H7 (cell line): ENCODE measurements around the gene TMEM52. TPM values are rescaled to one million over a fixed set of nuclear protein-coding genes. Genes with fewer than 3 reads are reported as not detected.
"Not testable (repeated sequence)": the region's sequence is repeated elsewhere in the genome, so short reads cannot be mapped to it uniquely, and the experiment has no call there.

Experiments used
- DNase-seq: peaks from one replicate; pipeline ENCODE4 v3.0.0; 2012
- H3K27me3 ChIP-seq: 2 replicates; pipeline ENCODE4 v1.6.0; 2011; ENCODE audit warnings: mild to moderate bottlenecking, low read length; ENCODE audit not compliant: control insufficient read depth, insufficient read depth
- H3K36me3 ChIP-seq: replicated peaks from 2 replicates; pipeline ENCODE4 v1.5.1; 2011; ENCODE audit warnings: low read length; ENCODE audit not compliant: control insufficient read depth, insufficient read depth
- H3K4me3 ChIP-seq: 2 replicates; pipeline ENCODE4 v1.5.1; 2011; ENCODE audit warnings: low read depth, mild to moderate bottlenecking, control low read depth, low read length, moderate library complexity; ENCODE audit not compliant: insufficient read depth
- total RNA-seq: library from RNA; depleted of rRNA; stranded (reverse); fragments of >200 nt; shearing (Covaris generic); gene quantifications from 2 replicates; pipeline ENCODE4 v1.2.3, GENCODE V29; 2014

Gene TMEM52
- total RNA-seq, 1 experiment from 2014 or later, result 24.1 TPM

DNA sequence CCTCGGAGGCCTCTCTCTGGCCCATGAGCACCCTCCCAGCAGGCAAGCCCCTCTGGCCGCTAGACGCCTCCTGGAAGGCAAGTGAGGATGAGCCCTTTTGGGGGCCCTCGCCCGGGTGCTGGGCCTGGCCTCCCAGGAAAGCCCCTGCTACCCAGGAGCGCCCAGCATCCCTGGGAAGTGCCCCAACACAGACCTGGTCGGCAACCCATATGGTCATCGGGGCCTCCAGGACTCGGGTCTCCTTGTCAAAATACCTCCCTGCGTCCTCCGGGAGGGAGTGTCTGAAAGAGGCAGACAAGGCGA, 21.0 kb upstream of the TMEM52 start:
- Histone ChIP-seq H3K4me3 (no peak overlapping the region), H3K27me3 (no peaks in the 10 kb centered on the region), H3K36me3 (no peaks in the 10 kb centered on the region)
- DNase-seq, result no peak

- no peaks in the 10 kb centered on the region for H3K36me3 ChIP-seq
- DNase-seq, result no peak
- H3K4me3 ChIP-seq, result no peak overlapping the region
- no peaks in the 10 kb centered on the region for H3K27me3 ChIP-seq
Measured at GRCh38 chr1:1939296-1940122, 20.4 kb upstream of the TMEM52 start.

GRCh38 chr1:1938613-1939295, 19.7 kb upstream of the TMEM52 start:
- Histone ChIP-seq H3K4me3 (no peak overlapping the region), H3K36me3 (no peaks in the 10 kb centered on the region), H3K27me3 (no peaks in the 10 kb centered on the region)
- no peak for DNase-seq

- no peak overlapping the region for H3K4me3 ChIP-seq
- no peak for DNase-seq
- H3K27me3 ChIP-seq, result no peaks in the 10 kb centered on the region
- H3K36me3 ChIP-seq, result no peaks in the 10 kb centered on the region
Measured at GRCh38 chr1:1938276-1938573, 19.1 kb upstream of the TMEM52 start.

GRCh38 chr1:1937549-1938275, 18.6 kb upstream of the TMEM52 start:
- H3K36me3 ChIP-seq, result no peaks in the 10 kb centered on the region
- no peaks in the 10 kb centered on the region for H3K27me3 ChIP-seq
- no peak for DNase-seq
- no peak overlapping the region for H3K4me3 ChIP-seq

DNA sequence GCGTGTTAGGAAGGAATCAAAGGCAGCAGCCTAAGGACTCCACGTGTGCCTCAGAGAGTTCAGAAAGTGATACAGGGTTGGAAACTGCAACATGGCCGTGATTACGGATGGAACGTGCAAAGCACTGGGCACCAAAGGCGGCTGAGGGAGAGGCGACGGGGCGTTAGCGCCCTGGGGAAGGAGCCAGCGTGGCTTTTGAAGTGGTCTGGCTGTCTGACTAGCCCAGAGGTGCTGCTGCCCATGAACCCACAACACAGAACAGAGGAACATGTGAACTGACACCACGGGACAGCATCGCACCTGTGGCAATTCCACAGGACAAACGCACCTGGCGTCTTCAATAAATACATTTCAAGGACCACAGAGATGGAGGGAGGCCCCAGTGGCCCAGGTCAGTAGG, 18.0 kb upstream of the TMEM52 start:
- no peak for DNase-seq
- Histone ChIP-seq H3K36me3 (no peaks in the 10 kb centered on the region), H3K27me3 (no peaks in the 10 kb centered on the region), H3K4me3 (no peak overlapping the region)

DNA sequence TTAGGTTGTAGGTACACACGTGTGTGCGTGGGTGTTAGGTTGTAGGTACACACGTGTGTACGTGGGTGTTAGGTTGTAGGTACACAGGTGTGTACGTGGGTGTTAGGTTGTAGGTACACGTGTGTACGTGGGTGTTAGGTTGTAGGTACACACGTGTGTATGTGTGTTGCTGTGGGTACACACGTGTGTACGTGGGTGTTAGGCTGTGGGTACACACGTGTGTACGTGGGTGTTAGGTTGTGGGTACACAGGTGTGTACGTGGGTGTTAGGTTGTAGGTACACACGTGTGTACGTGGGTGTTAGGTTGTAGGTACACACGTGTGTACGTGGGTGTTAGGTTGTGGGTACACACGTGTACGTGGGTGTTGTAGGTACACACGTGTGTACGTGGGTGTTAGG, 15.8 kb upstream of the TMEM52 start:
- not testable (repeated sequence) for H3K27me3 ChIP-seq, H3K4me3 ChIP-seq, DNase-seq, H3K36me3 ChIP-seq

GRCh38 chr1:1929639-1930545, 10.8 kb upstream of the TMEM52 start:
- no peaks in the 10 kb centered on the region for H3K27me3 ChIP-seq
- no peak for DNase-seq
- H3K4me3 ChIP-seq, result no peak overlapping the region
- no peaks in the 10 kb centered on the region for H3K36me3 ChIP-seq

DNA sequence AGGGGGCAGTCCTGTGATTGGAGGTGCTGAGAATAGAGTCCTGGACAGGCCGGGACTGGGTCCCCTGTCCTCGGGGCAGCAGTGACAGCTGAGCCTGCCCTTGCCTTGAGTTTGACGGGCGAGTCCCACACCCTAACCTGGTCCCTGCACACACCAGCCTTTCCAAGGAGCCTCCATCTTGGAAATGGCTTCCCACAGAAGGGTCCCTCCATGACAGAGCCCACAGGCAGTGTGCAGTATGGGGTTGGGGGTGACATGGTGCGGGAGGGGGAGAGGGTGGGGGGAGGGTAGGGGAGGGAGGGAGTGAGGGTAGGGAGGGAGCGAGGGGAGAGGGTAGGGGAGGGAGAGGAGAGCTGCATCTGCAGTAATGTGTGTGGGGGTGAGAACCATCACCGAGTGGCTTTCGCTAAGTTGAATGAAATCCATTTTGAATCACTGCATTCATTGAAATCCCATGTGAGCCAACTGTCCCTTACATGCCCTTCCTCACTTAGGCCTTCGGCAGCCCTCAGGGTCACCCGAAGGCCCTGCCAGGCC, 10.1 kb upstream of the TMEM52 start:
- Histone ChIP-seq H3K27me3 (no peaks in the 10 kb centered on the region), H3K36me3 (no peaks in the 10 kb centered on the region), H3K4me3 (no peak overlapping the region)
- DNase-seq, result no peak

GRCh38 chr1:1928231-1929101, 9.4 kb upstream of the TMEM52 start:
- Histone ChIP-seq H3K4me3 (no peak overlapping the region), H3K36me3 (no peaks in the 10 kb centered on the region), H3K27me3 (no peaks in the 10 kb centered on the region)
- no peak for DNase-seq

GRCh38 chr1:1927751-1928150, 8.7 kb upstream of the TMEM52 start:
- H3K27me3 ChIP-seq, result no peaks in the 10 kb centered on the region
- no peaks in the 10 kb centered on the region for H3K36me3 ChIP-seq
- H3K4me3 ChIP-seq, result no peak overlapping the region
- no peak for DNase-seq

DNA sequence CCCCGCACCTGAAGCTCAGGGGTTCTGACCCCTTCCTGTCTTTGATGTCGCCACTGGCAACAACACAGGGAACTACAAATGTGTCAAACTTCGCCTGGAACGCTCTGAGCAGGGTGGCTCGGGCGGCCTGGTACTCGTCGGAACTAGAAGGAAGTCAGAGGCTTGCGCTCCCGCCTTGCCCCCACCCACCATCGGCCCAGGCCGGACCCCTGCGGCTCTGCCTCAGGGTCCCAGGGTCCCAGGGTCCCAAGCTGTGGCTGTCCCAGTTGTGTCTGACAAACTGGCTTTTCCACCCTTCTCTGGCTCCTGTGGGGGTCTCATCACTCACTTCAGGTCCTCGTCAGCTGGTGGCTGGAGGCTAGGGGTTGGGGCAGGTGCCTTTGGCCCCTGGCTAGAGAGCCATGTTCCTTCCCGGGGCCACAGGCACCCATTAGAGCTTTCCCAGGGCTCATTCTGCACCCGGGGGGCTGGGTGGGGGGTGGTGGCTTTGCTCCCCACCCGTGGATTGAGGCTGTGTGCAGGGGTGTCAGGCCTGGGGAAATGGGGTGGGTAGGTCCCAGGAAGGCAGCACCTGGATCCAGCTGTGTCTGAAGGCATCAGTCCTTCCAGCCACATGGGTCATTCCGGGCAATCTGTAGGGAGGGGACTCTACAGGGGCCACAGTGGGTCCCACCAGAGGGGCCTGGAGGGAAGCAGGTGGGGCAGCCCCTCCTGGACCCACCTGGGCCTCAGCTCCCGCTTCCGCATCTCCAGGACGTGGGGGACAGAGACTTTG, 8.0 kb upstream of the TMEM52 start:
- Histone ChIP-seq H3K36me3 (no peaks in the 10 kb centered on the region), H3K27me3 (no peaks in the 10 kb centered on the region), H3K4me3 (no peak overlapping the region)
- DNase-seq, result no peak

DNA sequence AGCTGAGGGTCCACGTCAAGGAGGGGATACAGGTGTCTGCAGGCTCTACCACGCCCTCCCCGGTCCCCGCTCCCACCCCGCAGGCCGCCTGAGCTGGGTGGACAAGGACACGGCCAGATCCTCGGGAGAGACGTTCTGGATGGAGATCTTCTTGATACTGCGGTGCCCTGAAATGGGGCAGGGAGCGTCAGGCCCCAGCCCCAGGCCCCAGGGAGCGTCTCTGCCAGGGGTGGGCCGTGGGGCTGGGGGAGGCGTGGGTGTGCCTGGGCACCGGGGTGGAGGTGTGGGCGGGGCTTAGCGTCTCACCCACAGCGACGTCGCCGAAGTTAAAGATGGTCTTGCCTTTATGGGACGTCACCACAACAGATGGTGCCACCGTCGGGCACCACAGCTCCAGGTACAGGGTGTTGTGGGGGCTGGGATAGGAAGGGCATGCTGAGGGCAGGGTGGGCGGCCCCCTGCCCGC, 7.3 kb upstream of the TMEM52 start:
- H3K27me3 ChIP-seq, result no peaks in the 10 kb centered on the region
- no peak for DNase-seq
- no peak overlapping the region for H3K4me3 ChIP-seq
- H3K36me3 ChIP-seq, result no peaks in the 10 kb centered on the region
